ENCODE data around the gene ZNF658.
"Not testable (repeated sequence)": the region's sequence is repeated elsewhere in the genome, so short reads cannot be mapped to it uniquely, and the experiment has no call there.

ZNF658 gene

DNA sequence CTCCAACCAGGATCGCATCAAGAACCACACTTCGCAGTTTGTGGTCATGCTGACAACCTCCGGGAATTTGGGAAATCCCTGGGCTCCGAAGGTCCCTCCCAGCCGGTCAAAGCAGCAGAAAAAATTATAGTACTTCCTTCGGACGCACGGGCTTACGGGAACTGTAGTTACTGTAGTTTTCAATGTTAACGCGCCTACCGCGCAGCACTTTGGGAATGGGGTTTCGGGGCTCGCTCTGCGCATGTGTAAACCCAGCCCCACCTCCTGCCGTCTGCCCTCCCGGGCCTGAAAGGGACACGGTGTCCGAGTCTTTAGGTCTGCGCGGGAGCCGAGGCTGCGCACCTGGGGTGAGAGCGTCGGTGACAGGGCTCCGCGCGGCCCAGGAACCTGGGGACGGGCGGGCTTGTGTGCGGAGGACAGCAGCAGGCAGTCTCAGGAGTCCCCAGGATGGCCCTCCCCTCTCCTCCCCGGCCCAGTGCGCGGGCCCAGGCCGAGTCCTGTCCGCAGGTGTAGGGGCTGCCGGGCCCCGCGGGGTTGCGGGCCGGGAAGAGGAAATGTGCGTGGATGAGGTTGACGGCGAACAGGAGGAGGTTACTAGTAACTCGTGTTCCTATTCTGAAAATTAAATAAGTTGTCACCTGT lies at the start of gene ZNF658:
Gene ZNF658 (plus strand): TSS at position 236 of the 642 bp plus-strand sequence. CDS start 2,837 bp downstream, outside the sequence.
- DNase-seq (ENCODE audit: insufficient read length, low spot score); FAIRE-seq: not testable (repeated sequence)

DNA sequence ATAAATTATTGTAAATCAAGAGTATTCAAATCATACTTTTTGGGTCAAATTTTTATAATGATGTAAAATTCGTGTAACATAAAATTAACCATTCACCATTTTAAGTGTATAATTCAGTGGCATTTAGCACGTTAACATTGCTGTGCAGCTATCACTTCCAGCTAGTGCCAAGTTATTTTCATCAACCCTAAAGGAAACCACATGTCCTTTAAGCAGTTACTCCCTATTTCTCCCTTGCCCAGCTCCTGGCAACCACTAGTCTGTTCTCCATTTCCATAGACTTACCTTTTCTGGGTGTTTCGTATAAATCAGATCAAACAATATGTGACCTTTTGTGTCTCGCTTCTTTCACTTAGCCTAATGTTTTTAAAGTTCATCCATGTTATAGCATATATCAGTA lies 38.8 kb upstream of the ZNF658 start:
- not testable (repeated sequence) for FAIRE-seq; DNase-seq (ENCODE audit: insufficient read length, low spot score)

- not testable (repeated sequence) for DNase-seq (ENCODE audit: insufficient read length, low spot score); FAIRE-seq
Measured at GRCh38 chr9:66868660-66869059, 31.9 kb upstream of the ZNF658 start.

DNA sequence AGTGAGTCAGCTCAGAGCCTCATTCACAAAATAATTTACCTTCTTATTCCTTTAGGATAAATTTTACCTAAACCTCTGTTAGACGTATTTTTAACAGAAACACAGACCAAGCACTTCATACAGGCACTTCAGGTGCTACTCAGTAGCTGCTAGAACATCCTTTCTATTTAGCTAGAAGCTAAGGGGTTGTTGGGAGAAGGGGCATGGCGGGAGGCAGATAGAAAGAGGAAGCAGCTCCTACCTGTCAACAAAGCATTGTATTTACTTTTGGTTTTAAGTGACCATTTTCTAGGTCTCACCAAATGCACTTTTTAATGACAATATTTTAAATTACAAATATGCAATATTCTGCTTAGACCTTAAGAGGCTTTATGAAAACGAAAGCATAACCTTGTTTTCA lies 19.9 kb upstream of the ZNF658 start:
- FAIRE-seq; DNase-seq (ENCODE audit: insufficient read length, low spot score): not testable (repeated sequence)

DNA sequence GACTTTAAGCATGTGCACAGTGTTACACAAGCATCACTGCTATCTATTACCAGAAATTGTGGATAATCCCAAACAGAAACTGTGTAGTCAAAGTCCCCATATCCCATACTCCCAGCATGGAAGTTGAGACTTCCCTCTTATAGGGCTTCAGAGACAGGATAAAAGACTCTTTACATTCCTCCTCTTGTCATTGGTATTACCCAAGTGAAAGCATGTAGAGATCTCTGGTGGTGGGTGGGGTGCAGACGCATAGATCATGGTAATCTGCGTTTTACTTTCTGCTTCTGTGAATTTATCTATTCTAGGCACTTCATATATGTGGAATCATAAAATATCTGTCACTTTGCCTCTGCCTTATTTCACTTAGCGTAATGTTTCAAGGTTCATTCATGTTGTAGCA lies 18.7 kb upstream of the ZNF658 start:
- DNase-seq (ENCODE audit: insufficient read length, low spot score); FAIRE-seq: not testable (repeated sequence)

DNA sequence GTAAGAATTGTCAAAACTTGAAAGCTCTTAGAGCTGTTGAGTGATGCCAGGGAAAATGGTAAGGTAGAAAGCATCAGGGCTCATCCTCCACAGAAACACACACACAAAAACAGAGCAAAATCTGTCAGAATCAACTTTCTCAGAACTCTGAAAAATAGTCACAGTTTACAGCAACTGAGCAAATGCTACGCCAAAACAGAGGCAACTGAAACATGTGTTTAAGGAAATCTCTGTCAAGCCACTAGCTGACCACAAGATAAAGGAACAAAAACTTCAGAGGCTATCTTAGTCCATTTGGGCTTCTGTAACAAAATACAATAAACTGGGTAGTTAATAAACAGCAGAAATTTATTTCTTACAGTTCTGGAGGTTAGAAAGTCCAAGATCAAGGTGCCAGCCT lies 10.2 kb upstream of the ZNF658 start:
- not testable (repeated sequence) for DNase-seq (ENCODE audit: insufficient read length, low spot score); FAIRE-seq

DNA sequence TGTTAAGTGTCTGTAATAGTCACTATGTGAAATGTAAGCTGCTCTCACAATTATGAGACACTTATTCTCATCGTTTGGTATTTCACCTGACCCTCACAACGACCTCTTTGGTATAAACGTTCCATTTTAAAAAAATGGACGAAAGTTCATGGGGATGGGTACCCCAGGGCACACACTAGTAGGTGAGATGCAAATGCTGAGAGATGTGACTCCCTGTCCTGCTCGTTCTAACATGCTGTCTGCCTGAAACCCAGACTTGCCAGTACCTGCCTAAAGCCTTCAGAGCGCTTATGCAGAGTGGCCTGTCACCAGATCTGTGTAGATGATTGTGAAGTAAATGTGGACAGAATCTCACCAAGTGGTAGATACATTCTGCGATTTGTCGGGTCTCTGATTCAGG lies 616 bp downstream of the ZNF658 start:
- not testable (repeated sequence) for DNase-seq (ENCODE audit: insufficient read length, low spot score); FAIRE-seq

DNA sequence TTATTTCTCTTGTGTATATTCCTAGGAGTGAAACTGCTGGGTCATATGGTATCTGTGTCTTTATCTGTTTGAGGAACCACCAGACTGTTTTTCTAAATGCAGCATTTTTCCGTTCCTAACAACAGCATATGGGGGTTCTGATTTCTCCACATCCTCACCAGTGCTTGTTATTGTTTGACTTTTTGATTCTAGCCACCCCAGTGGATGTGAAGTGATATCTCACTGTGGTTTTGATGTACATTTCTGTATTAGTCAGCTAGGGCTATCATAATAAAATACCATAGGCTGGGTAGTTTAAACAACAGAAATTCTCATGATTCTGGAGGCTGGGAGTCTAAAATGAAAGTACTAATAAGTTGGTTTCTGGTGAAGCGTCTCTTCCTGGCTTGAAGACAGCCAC lies 9.0 kb downstream of the ZNF658 start:
- not testable (repeated sequence) for FAIRE-seq; DNase-seq (ENCODE audit: insufficient read length, low spot score)

DNA sequence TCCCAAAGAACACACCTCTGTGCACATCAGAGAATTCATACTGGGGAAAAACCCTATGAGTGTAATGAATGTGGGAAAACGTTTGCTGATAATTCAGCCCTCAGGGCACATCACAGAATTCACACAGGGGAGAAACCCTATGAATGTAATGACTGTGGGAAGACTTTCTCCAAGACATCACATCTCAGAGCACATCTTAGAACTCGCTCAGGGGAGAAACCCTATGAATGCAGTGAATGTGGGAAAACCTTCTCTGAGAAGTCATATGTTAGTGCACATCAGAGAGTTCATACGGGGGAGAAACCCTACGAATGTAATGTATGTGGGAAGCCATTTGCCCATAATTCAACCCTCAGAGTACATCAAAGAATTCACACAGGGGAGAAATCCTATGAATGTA lies 19.5 kb downstream of the ZNF658 start:
- not testable (repeated sequence) for FAIRE-seq; DNase-seq (ENCODE audit: insufficient read length, low spot score)

DNA sequence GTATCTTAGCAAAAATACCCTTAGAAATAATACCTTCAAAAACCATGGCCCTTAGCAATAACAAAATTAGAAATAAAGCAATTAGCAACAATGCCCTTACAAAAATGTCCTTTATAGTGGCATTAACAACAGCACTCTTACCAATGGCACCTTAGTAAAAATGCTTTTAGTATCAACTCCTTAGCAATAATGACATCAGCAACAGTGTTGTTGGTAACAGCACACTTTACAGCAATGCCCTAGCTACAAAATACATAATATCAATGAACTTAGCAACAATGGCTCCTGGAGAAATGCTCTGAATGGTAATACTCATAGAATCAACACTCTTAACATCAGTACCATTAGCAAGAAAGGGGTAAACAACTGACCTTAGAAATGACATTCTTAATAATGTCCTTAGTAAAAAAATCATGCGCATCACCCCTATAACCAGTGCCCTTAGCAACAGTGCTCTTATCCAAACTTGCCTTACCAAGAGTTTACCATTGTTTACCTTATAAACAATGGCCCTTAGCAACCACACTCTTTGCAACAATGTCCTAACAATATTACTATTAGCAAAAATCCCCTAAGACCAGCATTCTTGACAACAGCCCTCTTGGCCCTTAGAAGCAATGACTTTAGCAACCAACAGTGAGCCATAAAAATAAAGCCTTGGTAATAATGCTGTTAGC lies 35.8 kb downstream of the ZNF658 start:
- not testable (repeated sequence) for FAIRE-seq; DNase-seq (ENCODE audit: insufficient read length, low spot score)

- not testable (repeated sequence) for DNase-seq (ENCODE audit: insufficient read length, low spot score); FAIRE-seq
Measured at GRCh38 chr9:66937662-66938061, 37.1 kb downstream of the ZNF658 start.

- not testable (repeated sequence) for FAIRE-seq
Measured at GRCh38 chr9:66938322-66938721, 37.8 kb downstream of the ZNF658 start.

GRCh38 chr9:66939878-66940830 lies 39.6 kb downstream of the ZNF658 start:
- FAIRE-seq; DNase-seq (ENCODE audit: insufficient read length, low spot score): not testable (repeated sequence)

More at GRCh38 chr9:66938322-66938721, 37.8 kb downstream of the ZNF658 start:
- DNase-seq (ENCODE audit: insufficient read length, low spot score) = not testable (repeated sequence)

DNA sequence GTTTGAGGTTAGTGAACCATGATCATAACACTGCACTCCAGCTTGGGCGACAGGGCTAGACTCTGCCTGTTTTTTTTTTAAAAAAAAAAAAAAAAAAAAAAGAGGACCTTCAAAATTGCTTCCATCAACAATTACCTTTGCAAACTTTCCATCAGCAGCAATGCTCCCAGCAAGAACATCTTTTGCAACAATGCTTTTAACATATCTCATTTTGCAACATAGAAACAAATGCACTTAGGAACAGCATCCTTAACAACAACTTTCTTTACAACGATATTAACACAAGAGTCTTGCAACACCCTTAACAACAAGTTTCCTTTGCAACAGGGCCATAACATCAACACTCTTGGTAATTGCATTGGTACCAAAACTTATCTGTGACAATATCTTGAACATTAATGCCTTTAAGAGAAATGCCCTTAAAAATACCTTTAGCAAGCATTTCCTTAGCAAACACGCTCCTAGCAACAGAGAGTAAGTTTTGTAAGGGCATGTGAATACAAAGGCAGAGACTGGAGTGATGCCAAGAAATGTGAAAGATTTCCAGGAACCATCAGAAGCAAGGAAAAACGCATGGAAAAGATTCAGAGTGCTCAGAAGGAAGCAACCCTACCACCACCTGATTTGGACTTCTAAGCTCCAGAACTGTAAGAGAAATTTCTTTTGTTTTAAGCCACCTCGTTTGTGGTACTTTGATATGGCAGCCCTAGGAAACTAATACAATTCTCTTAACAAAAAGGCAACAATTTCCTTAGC lies 42.1 kb downstream of the ZNF658 start:
- DNase-seq (ENCODE audit: insufficient read length, low spot score); FAIRE-seq: not testable (repeated sequence)

DNA sequence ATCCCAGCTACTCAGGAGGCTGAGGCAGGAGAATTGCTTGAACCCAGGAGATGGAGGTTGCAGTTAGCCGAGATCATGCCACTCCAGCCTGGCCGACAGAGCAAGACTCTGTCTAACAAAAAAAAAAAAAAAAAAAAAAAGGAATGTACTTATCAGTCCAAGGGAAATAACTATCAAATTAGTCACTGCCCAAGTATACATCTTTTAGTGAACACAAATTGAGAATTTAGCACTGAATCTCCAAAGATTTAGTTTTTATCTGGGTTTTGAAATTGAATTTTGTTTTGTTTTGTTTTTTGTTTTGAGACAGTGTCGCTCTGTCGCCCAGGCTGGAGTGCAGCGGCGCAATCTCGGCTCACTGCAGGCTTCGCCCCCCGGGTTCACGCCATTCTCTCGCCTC lies 52.1 kb downstream of the ZNF658 start:
- DNase-seq (ENCODE audit: insufficient read length, low spot score); FAIRE-seq: not testable (repeated sequence)
